Stimulated activated CD8-positive, alpha-beta memory T cell treated with anti-CD3 and anti-CD28 coated beads, Interleukin-7, amount 100 ng/mL, for 48 hours (primary cell): ENCODE data around the gene CCDC187.

Experiments
- DNase-seq, 2 donors: peaks; one replicate each; pipeline ENCODE4 v3.0.0-alpha.2; 2020; ENCODE audit warnings: low read depth in 1 of 2; ENCODE audit errors: extremely low read depth in 1 of 2

Gene CCDC187

GRCh38 chr9:136211441-136212344, 92.2 kb downstream of the CCDC187 start:
- DNase-seq: no peak

GRCh38 chr9:136211006-136211405, 92.9 kb downstream of the CCDC187 start:
- no peak for DNase-seq

DNA sequence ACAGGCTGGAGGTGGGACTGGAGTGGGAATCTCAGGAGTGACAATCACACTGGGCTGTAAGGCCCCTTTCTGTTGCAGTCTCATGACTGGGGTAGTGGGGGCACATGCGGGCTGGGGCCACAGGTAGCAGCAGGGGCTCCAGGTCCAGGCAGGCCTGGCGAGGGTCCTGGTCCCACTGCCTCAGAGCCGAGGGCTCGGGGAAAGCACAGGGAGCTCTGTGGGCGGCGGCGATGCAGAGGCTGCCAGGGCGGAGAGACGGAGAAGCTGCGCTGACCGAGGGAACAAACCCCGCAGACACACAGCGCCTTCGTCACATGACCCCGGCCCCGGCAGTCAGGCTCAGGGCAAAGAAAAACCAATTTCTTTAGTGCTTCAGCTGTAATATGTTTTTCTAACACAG, 93.6 kb downstream of the CCDC187 start:
- DNase-seq: no peak

- DNase-seq: no peak
These were observed 94.1 kb downstream of the CCDC187 start for GRCh38 chr9:136209786-136210185.

- DNase-seq: no peak
These were observed 94.7 kb downstream of the CCDC187 start for GRCh38 chr9:136209232-136209631.

DNA sequence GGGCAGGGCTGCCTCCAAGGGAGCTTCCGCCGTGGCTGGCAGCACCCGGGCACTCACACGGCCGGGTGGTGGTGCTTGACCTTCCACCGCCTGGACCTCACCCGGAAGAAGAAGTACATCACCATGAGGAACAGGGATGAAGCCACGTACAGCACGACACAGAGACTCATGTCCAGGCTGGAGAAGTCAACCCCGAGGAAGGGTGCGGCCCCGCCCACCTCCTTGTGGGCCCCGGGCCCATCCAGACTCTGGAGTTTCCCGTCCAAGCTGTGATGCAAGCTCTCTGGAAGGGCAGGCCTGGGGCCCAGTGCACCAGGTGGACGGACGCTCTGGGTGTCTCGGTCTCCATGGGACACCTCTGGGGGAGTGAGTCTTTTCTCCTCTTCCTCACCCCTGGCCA, 95.2 kb downstream of the CCDC187 start:
- no peak for DNase-seq

DNA sequence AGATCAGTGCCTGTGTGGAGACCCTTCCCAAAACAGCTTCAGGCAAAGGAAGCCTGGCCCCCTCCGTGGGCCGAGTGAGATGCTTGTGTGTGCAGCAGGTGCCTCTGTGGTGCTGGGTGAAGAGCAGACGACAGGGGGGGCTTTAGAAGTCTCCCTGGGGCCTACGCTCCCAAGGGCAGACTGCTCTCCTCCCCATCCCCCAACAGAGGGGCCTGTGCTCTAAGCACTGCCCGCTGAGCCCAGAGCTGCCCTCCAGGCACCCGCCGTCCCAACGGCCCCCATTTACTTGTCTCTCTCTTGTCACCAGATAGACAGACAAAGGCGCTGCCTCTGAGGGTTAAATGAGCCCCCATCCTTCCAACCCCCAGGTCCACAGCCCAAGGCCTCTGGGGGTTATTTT, 96.3 kb downstream of the CCDC187 start:
- no peak for DNase-seq

DNA sequence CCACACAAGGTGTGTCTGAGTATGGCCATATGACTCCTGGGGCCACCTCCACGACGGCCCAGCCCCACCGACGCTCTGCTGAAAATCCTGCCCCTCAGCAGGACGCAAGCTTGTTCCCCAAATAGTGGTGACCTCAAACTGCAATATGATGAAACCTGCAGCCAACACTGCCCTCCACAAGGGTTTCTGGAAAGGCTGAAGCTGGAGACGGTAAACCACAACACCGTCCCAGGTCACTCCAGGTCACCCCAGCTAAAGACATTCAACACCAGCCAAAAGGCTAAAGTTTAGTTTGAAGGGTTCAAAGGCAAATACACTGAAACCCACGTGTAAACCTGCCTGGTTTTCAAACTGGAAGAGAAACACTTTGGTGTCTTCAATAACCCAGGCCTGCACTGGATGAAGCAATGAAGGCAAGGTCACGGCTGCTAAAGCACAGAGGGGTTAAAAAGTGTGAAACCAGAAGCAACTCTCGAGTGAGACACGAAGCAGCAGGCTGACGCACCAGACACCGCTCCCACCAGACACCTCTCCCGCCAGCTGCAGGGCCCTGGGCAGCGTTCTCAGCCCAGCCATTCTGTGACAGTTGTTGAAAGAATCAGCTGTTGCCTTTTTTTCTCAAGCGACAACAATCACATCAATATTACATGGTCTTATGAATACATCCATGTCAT, 97.2 kb downstream of the CCDC187 start:
- DNase-seq: no peak

DNA sequence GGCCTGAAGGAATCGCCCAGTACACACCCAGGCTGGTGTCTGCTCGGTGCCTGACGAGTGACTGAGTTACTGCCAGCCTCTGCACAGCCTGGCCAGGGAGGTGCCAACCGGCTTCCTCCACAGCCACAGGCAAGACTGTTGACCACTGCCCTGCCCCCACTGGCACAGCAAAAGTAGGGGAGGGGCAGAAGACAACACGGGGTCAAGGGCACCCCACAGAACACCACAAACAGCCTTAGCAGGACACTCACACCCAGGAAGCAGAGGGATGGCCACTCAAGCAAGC, 98.2 kb downstream of the CCDC187 start:
- no peak for DNase-seq

DNA sequence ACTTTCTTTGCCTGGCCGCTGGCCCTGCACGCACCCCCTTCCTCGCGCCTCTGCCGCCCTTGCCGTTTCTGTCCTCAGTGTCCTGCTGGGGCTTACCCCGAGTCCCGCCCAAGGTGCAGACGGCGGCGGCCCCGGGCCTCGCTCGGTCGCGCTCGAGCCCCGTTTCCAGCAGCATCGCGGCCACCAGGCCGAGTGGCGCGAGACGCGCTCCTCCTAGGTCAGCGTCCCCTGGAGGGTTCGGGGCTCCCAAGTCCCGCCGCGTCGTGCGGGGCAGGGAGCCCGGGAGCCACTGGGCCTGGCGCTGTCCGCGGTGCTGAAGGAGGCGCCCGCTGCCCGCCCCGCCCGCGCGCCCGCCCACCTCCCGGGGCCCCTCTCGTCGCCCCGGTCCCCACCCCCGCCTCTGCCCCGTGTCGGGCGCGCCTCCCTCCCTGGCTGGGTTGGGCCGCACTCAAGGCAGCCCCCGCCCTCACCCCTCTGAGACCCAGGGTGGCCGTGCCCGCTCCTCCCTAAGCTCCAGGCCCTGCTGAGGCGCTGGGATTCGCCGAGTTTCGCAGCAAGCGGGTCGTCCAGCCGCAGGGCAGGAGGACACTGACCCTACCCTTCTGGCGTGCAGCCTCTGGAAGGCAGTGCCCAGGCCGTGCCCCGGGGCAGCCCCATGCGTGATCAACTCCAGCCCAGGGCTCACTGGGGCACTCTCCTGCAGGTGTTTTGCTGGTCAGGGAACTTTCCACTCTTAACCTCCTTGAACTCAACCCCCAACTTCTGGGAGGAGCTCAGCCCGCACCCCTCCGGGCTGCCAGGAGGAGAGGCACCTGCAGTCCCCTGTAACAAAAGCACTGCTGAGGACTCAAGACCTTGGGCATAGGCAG, 98.8 kb downstream of the CCDC187 start, which contains the start of gene LHX3:
Gene LHX3, minus strand, starts transcription at position 291 of the 869 bp plus-strand sequence. Its CDS starts 116 bp downstream, at position 175.
- DNase-seq: no peak

DNA sequence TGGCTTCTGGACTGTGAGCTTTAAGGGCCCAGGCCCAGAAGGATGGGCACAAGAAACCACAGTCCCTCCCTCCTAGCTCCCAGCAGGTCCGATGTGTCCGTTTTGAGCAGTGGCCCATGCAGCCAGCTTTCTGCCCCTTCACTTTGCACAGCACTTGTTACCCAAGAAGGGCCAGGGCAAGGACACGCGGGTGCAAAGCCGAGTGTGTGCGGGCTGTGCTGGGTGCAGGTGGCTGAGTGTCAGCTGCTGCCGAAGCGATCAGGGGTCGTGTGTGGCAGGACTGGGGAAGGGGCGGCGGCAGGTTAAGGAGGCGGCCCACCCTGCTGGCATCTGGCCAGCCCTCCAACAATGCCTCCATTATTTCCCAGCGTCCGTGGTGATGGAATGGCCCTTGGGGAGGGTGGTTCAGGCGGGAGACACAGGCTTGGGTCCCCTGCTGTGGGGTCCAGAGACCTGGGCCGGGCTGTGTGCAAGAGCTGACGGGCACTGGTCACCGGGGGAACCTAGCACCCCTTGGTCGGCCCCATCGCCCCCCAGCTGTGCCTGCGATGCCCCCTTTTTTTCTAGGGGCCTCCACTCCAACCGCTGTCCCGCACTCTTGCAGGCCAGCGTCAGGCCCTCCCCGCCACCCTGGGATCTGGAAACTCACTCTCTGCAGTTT, 99.6 kb downstream of the CCDC187 start:
- DNase-seq: no peak

GRCh38 chr9:136203408-136204144, 100.3 kb downstream of the CCDC187 start:
- no peak for DNase-seq

- DNase-seq: no peak
These were observed 101.2 kb downstream of the CCDC187 start for GRCh38 chr9:136202454-136203407.

DNA sequence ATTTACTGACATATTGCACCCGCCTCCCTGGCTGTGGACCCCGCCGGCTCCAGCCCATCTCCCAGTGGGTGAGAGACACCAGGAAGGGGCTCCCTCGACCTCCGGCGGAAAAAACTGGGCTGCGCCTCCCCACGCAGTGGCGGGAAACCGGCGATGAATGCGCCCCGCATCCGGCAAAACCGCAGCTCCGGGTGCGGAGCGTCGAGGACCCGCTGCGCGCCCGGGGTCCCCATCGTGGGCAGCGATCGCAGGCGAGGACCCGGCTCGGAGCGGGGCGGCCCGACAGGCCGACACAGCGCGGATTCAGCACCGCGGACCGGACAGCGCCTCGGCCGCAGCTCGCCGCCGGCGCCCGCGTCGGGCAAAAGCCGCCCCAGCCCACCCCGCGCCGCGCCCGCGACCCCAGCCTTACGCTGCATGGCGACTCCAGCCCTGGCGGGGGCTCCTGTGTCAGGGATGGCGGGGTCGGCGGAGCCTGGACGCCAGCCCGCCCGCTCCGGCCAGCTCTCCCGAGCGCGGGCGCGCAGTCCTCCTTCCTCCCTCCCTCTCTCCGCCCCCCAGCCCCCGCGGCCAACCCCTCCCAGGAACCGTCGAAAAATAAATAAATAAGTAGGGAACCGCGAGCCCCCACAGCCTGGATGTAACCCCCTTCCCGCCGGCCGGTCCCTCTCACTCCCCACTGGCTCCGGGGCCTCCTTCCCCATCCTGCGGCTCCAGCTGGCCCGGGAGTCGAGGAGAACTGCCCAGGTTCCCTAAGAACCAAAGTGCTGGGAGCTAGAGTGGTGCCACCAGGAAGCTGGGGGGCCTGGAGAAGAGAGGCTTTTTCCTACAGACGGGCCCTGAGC, 102.1 kb downstream of the CCDC187 start:
- no peak for DNase-seq

- DNase-seq: no peak
These were observed 102.7 kb downstream of the CCDC187 start for GRCh38 chr9:136201174-136201573.

DNA sequence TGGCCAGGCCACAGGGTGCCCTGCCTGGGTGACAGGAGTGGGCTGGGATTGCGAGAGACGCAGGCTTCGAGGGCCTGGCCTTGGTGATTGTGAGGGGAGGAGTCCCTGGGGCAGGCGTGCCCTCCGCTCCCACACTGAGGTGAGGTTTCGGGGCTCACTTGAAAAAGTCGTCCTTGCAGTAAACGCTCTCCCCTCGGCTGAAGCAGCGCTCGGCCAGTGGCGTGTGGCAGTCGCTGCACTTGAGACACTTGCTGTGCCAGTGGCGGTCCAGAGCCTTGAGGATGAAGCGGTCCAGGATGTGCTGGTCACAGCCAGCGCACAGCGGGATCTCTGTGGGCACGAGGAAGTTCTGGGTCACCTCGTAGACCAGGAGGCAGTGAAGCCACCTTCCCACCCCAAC, 103.5 kb downstream of the CCDC187 start:
- DNase-seq: no peak
